ENCODE measurements around the gene EYA4. TPM values are rescaled to one million over a fixed set of nuclear protein-coding genes. Genes with fewer than 3 reads are reported as not detected.

The EYA4 gene
- total RNA-seq, 1 donor from 2014 or later = 21.4 TPM

- peaks cover 16% of the 10 kb centered on the region for H3K36me3 Mint-ChIP-seq
- DNase-seq (ENCODE audit: low spot score in 2 of 2, unreplicated experiment in 2 of 2) = no peak
- H3K27ac Mint-ChIP-seq = no peak overlapping the region
- no peak for TF ChIP-seq CTCF (IDR thresholded peaks at IDR 0.05; ENCODE audit: unreplicated experiment)
- H3K4me1 Mint-ChIP-seq = peaks cover 19% of the 10 kb centered on the region
- no peaks in the 10 kb centered on the region for H3K27me3 Mint-ChIP-seq (ENCODE audit: low read depth)
- H3K4me3 Mint-ChIP-seq = no peak overlapping the region
- H3K9me3 Mint-ChIP-seq = peaks cover 13% of the 10 kb centered on the region
These were observed 225.5 kb downstream of the EYA4 start for GRCh38 chr6:133466680-133467079.

- TF ChIP-seq CTCF (IDR thresholded peaks at IDR 0.05; ENCODE audit: unreplicated experiment) = no peak
- peak overlapping the region; percentile 9 for H3K27ac Mint-ChIP-seq
- no peak for DNase-seq (ENCODE audit: low spot score in 2 of 2, unreplicated experiment in 2 of 2)
- H3K4me1 Mint-ChIP-seq = peaks cover 19% of the 10 kb centered on the region
- peaks cover 16% of the 10 kb centered on the region for H3K36me3 Mint-ChIP-seq
- H3K9me3 Mint-ChIP-seq = peaks cover 13% of the 10 kb centered on the region
- H3K27me3 Mint-ChIP-seq (ENCODE audit: low read depth) = no peaks in the 10 kb centered on the region
- H3K4me3 Mint-ChIP-seq = no peak overlapping the region
These were observed 226.2 kb downstream of the EYA4 start for GRCh38 chr6:133467231-133467981.

GRCh38 chr6:133467982-133468380 lies 226.8 kb downstream of the EYA4 start:
- H3K27me3 Mint-ChIP-seq (ENCODE audit: low read depth) = no peaks in the 10 kb centered on the region
- no peak overlapping the region for H3K4me3 Mint-ChIP-seq
- peaks cover 13% of the 10 kb centered on the region for H3K9me3 Mint-ChIP-seq
- no peak for TF ChIP-seq CTCF (IDR thresholded peaks at IDR 0.05; ENCODE audit: unreplicated experiment)
- H3K4me1 Mint-ChIP-seq = peaks cover 19% of the 10 kb centered on the region
- H3K36me3 Mint-ChIP-seq = peaks cover 15% of the 10 kb centered on the region
- no peak for DNase-seq (ENCODE audit: low spot score in 2 of 2, unreplicated experiment in 2 of 2)
- H3K27ac Mint-ChIP-seq = peak overlapping the region; percentile 43

- no peak for DNase-seq (ENCODE audit: low spot score in 2 of 2, unreplicated experiment in 2 of 2)
- Mint-ChIP-seq H3K27ac (peak overlapping the region; percentile 43), H3K4me1 (peaks cover 24% of the 10 kb centered on the region), H3K4me3 (no peak overlapping the region), H3K27me3 (ENCODE audit: low read depth) (no peaks in the 10 kb centered on the region), H3K9me3 (peaks cover 16% of the 10 kb centered on the region), H3K36me3 (peaks cover 15% of the 10 kb centered on the region)
- no peak for TF ChIP-seq CTCF (IDR thresholded peaks at IDR 0.05; ENCODE audit: unreplicated experiment)
These were observed 227.4 kb downstream of the EYA4 start for GRCh38 chr6:133468591-133468990.

GRCh38 chr6:133474516-133474915 lies 233.4 kb downstream of the EYA4 start:
- DNase-seq (ENCODE audit: low spot score in 2 of 2, unreplicated experiment in 2 of 2) = no peak
- H3K27me3 Mint-ChIP-seq (ENCODE audit: low read depth) = no peaks in the 10 kb centered on the region
- peak overlapping the region; percentile 87 for H3K27ac Mint-ChIP-seq
- peaks cover 27% of the 10 kb centered on the region for H3K4me1 Mint-ChIP-seq
- no peak for TF ChIP-seq CTCF (IDR thresholded peaks at IDR 0.05; ENCODE audit: unreplicated experiment)
- no peak overlapping the region for H3K4me3 Mint-ChIP-seq
- H3K9me3 Mint-ChIP-seq = peaks cover 11% of the 10 kb centered on the region
- peaks cover 11% of the 10 kb centered on the region for H3K36me3 Mint-ChIP-seq
